ENCODE results near the gene STBD1.
"Not testable (repeated sequence)": the region's sequence is repeated elsewhere in the genome, so short reads cannot be mapped to it uniquely, and the experiment has no call there.

GRCh38 chr4:76359881-76360466 lies 53.4 kb downstream of the STBD1 start:
- not testable (repeated sequence) for TF ChIP-seq CTCF (IDR thresholded peaks at IDR 0.05; ENCODE audit: borderline replicate concordance, extremely low read depth, low read length, poor library complexity, severe bottlenecking); EZH2 (IDR thresholded peaks at IDR 0.05; ENCODE audit: borderline replicate concordance, low read depth, low read length, severe bottlenecking)

Measured in DND-41 (cell line).